HUES6 (cell line): ENCODE results near the gene SNX14.

ENCODE experiments used
- H3K27ac ChIP-seq: 2 replicates; pipeline ENCODE4 v1.7.0; 2013; ENCODE audit warnings: low read depth, mild to moderate bottlenecking, low read length, inconsistent platforms
- H3K27me3 ChIP-seq: 2 replicates; pipeline ENCODE4 v1.6.1; 2013; ENCODE audit warnings: low read length; ENCODE audit not compliant: control insufficient read depth, insufficient read depth
- H3K36me3 ChIP-seq: 2 replicates; pipeline ENCODE4 v1.6.1; 2013; ENCODE audit warnings: low read length; ENCODE audit not compliant: control insufficient read depth, insufficient read depth
- H3K4me1 ChIP-seq: 2 replicates; pipeline ENCODE4 v1.6.1; 2013; ENCODE audit warnings: low read length; ENCODE audit not compliant: control insufficient read depth, insufficient read depth
- H3K4me3 ChIP-seq: 2 replicates; pipeline ENCODE4 v1.5.1; 2013; ENCODE audit warnings: low read depth, low read length
- H3K9ac ChIP-seq: one replicate; pipeline ENCODE4 v1.6.1; 2013; ENCODE audit warnings: mild to moderate bottlenecking, low read length
- H3K9me3 ChIP-seq: 2 replicates; pipeline ENCODE4 v1.6.1; 2013; ENCODE audit warnings: low read depth, low read length; ENCODE audit not compliant: control insufficient read depth, insufficient read depth

Gene SNX14

DNA sequence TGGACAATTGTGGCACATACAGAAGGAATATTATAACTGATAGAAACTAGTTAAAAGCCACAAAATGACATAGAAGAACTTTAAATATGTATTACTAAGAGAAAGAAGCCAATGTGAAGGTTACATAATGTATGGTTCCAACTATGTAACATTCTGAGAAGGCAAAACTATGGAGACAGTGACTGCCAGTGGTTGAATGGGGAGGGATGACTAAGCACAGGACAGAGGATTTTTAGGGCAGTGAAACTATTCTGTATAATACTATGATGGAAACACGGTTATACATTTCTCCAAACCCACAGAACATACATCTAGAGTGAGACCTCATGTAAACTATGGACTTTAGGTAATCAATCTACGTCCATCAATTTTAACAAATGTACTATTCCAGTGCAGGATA, 26.6 kb upstream of the SNX14 start:
- no peaks in the 10 kb centered on the region for H3K9me3 ChIP-seq
- H3K4me3 ChIP-seq: no peak overlapping the region
- no peaks in the 10 kb centered on the region for H3K27me3 ChIP-seq
- H3K9ac ChIP-seq: no peak overlapping the region
- H3K4me1 ChIP-seq: no peaks in the 10 kb centered on the region
- peaks cover 100% of the 10 kb centered on the region for H3K36me3 ChIP-seq
- H3K27ac ChIP-seq: no peak overlapping the region

GRCh38 chr6:85614780-85615179, 21.1 kb upstream of the SNX14 start:
- Histone ChIP-seq H3K4me1 (no peaks in the 10 kb centered on the region), H3K9me3 (no peaks in the 10 kb centered on the region), H3K9ac (no peak overlapping the region), H3K27me3 (no peaks in the 10 kb centered on the region), H3K27ac (no peak overlapping the region), H3K4me3 (no peak overlapping the region), H3K36me3 (peaks cover 98% of the 10 kb centered on the region)

- no peak overlapping the region for H3K9ac ChIP-seq
- H3K36me3 ChIP-seq: peaks cover 94% of the 10 kb centered on the region
- H3K4me3 ChIP-seq: no peak overlapping the region
- no peaks in the 10 kb centered on the region for H3K4me1 ChIP-seq
- H3K27ac ChIP-seq: no peak overlapping the region
- no peaks in the 10 kb centered on the region for H3K27me3 ChIP-seq
- no peaks in the 10 kb centered on the region for H3K9me3 ChIP-seq
Measured at GRCh38 chr6:85612690-85613474, 19.2 kb upstream of the SNX14 start.

- Histone ChIP-seq H3K4me1 (no peaks in the 10 kb centered on the region), H3K27ac (no peak overlapping the region), H3K36me3 (peaks cover 77% of the 10 kb centered on the region)
Measured at GRCh38 chr6:85610182-85610895, 16.7 kb upstream of the SNX14 start.

DNA sequence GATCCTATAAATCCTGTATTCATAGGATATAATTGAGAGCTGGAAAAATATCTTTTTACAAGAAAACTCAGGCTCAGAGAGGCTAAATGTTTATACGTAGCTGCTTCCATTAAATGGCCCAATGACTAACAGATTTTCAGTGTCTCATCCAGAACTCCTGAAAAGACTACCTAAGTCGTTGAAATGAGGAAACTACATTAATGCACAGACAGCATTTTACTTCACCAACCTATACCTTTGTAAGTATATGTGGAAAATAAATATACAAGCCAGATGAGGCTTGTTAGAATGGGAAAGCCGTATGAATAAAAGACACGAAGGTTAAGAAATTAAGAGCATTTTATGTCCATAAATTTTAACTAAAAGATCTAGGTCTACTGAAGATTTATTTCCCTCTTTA, 8.4 kb upstream of the SNX14 start:
- H3K4me3 ChIP-seq: no peak overlapping the region
- no peak overlapping the region for H3K27ac ChIP-seq
- no peaks in the 10 kb centered on the region for H3K9me3 ChIP-seq
- no peak overlapping the region for H3K9ac ChIP-seq
- 0 out of 2 replicates have a peak, but pooled peaks cover under 1% of the 10 kb centered on the region for H3K36me3 ChIP-seq
- H3K4me1 ChIP-seq: no peaks in the 10 kb centered on the region
- no peaks in the 10 kb centered on the region for H3K27me3 ChIP-seq

More at GRCh38 chr6:85610182-85610895, 16.7 kb upstream of the SNX14 start:
- no peak overlapping the region for H3K4me3 ChIP-seq
- no peaks in the 10 kb centered on the region for H3K27me3 ChIP-seq
- no peak overlapping the region for H3K9ac ChIP-seq
- H3K9me3 ChIP-seq: no peaks in the 10 kb centered on the region

DNA sequence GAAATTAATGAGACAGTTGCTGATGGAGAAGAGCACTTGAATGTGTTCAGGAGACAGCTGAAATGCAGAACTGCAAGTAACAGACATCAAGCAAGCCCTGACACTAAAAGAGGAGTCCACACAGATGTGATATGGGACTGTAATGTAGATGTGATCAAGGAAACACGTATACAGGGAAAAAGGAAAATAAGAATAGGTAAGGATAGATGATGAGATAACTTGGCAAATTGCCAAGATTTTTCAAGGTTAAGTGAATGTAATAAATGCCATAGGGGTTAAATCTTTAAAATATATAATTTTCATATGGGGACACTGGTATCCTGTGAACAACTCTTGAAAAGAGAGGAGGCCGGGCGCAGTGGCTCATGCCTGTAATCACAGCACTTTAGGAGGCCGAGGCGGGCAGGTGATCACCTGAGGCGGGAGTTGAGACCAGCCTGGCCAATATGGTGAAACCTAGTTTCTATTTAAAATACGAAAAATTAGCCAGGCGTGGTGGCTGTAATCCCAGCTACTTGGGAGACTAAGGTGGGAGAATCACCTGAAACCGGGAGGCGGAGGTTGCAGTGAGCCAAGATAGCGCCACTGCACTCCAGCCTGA, 7.2 kb upstream of the SNX14 start:
- no peak overlapping the region for H3K27ac ChIP-seq
- H3K27me3 ChIP-seq: no peaks in the 10 kb centered on the region
- H3K4me3 ChIP-seq: no peak overlapping the region
- no peaks in the 10 kb centered on the region for H3K4me1 ChIP-seq
- no peak overlapping the region for H3K9ac ChIP-seq
- no peaks in the 10 kb centered on the region for H3K36me3 ChIP-seq
- H3K9me3 ChIP-seq: no peaks in the 10 kb centered on the region

DNA sequence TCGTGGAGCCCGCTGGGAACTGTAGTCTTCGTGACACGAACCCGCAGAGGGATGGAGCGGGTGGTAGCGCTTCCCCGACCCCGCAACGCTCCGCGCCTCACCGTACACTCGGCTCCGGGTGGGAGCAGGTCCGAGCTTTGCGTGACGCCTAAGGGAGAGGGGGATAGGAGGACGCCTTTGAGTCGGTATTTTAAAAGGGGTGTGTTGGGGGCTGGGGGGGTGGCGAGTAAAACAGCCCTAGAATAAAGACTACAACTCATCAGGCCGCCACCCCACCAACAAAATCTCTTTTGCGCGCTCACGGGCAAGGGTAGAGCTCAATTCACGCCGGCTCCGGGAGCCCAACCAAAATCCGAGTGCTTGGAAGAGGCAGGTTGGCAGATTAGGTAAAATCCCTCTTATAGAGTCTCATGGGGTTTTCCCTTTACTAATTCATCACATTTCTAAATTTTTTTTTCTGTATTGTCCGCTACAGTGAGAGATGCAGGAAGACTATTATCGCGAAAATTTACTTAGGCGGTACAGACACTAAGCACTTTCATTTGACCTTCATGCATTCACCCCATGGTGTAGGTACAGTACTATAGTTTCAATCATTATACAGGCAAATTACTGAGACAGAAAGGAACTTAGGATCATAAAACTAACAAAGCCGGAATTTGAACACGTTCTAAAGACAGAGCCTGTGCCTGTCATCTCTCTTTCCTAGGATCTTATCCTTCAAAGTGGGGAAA, 706 bp upstream of the SNX14 start:
- peaks cover 6% of the 10 kb centered on the region; the same call in 1 of the 2 replicates for H3K27me3 ChIP-seq
- peak overlapping the region; percentile 22; the same call in 1 of the 2 replicates for H3K27ac ChIP-seq
- peak overlapping the region; percentile 87 for H3K9ac ChIP-seq
- H3K36me3 ChIP-seq: no peaks in the 10 kb centered on the region; the same call in 1 of the 2 replicates
- H3K4me1 ChIP-seq: peaks cover 4% of the 10 kb centered on the region; the same call in 1 of the 2 replicates
- H3K4me3 ChIP-seq: peak overlapping the region; percentile 92
- H3K9me3 ChIP-seq: no peaks in the 10 kb centered on the region

GRCh38 chr6:85592033-85592432, 1.6 kb downstream of the SNX14 start:
- Histone ChIP-seq H3K27ac (no peak overlapping the region), H3K4me1 (peaks cover 4% of the 10 kb centered on the region; the same call in 1 of the 2 replicates), H3K9ac (no peak overlapping the region), H3K36me3 (no peaks in the 10 kb centered on the region; the same call in 1 of the 2 replicates), H3K4me3 (no peak overlapping the region), H3K27me3 (peaks cover 6% of the 10 kb centered on the region; the same call in 1 of the 2 replicates), H3K9me3 (no peaks in the 10 kb centered on the region)

DNA sequence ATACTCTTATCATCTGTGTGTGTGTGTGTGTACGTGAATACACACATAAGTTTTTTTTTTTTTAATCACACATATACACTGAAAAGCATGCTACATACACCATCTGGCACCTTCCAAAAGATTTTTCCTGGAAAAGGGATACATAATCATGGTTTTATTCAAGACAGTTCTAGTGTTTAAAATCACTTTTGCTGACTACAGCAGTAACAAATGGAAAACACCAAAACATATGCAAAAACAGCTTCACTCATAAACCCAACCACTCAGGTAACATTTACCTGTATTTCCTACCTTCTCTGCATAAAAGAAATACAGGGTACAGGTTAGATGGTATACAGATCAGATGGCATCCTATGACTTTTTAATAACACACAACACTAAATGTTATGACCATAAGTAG, 2.5 kb downstream of the SNX14 start:
- H3K36me3 ChIP-seq: no peaks in the 10 kb centered on the region; the same call in 1 of the 2 replicates
- peaks cover 4% of the 10 kb centered on the region; the same call in 1 of the 2 replicates for H3K4me1 ChIP-seq
- H3K9me3 ChIP-seq: no peaks in the 10 kb centered on the region
- peaks cover 6% of the 10 kb centered on the region; the same call in 1 of the 2 replicates for H3K27me3 ChIP-seq
- no peak overlapping the region for H3K9ac ChIP-seq
- no peak overlapping the region for H3K4me3 ChIP-seq
- H3K27ac ChIP-seq: no peak overlapping the region

GRCh38 chr6:85585741-85586140, 7.9 kb downstream of the SNX14 start:
- peaks cover 6% of the 10 kb centered on the region for H3K4me1 ChIP-seq
- no peak overlapping the region for H3K9ac ChIP-seq
- H3K9me3 ChIP-seq: peaks cover 11% of the 10 kb centered on the region; the same call in 1 of the 2 replicates
- no peaks in the 10 kb centered on the region for H3K27me3 ChIP-seq
- no peak overlapping the region for H3K4me3 ChIP-seq
- H3K36me3 ChIP-seq: no peaks in the 10 kb centered on the region; the same call in 1 of the 2 replicates
- no peak overlapping the region for H3K27ac ChIP-seq
